Measurements from ENCODE around the gene EME1.

Gene EME1

DNA sequence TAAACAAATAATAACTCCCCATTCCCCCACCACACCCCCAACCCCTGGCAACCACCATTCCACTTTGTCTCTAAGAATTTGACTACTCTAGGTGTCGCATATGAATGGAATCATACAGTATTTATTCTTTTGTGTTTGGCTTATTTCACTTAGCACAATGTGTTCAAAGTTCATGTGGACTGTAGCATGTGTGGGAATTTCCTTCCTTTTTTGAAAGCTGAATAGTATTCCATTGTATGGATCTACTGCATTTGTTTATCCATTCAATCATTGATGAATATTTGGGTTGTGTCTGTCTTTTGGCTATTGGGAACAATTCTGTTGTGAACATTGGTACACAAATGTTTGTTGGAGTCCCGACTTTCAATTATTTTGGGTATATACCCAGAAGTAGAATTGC is 49.7 kb downstream of the EME1 start:
- no peak for TF ChIP-seq POLR2AphosphoS5 (IDR thresholded peaks at IDR 0.05; ENCODE audit: low read depth)
- TF ChIP-seq, protein P1, sequence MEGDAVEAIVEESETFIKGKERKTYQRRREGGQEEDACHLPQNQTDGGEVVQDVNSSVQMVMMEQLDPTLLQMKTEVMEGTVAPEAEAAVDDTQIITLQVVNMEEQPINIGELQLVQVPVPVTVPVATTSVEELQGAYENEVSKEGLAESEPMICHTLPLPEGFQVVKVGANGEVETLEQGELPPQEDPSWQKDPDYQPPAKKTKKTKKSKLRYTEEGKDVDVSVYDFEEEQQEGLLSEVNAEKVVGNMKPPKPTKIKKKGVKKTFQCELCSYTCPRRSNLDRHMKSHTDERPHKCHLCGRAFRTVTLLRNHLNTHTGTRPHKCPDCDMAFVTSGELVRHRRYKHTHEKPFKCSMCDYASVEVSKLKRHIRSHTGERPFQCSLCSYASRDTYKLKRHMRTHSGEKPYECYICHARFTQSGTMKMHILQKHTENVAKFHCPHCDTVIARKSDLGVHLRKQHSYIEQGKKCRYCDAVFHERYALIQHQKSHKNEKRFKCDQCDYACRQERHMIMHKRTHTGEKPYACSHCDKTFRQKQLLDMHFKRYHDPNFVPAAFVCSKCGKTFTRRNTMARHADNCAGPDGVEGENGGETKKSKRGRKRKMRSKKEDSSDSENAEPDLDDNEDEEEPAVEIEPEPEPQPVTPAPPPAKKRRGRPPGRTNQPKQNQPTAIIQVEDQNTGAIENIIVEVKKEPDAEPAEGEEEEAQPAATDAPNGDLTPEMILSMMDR (IDR thresholded peaks at IDR 0.05; ENCODE audit: insufficient read depth, low read length) = no peak
- TF ChIP-seq GABPA (IDR thresholded peaks at IDR 0.05; ENCODE audit: low read depth) = no peak
- TF ChIP-seq SPI1 (IDR thresholded peaks at IDR 0.05; ENCODE audit: borderline replicate concordance, low read depth) = no peak
- TF ChIP-seq, protein P2, sequence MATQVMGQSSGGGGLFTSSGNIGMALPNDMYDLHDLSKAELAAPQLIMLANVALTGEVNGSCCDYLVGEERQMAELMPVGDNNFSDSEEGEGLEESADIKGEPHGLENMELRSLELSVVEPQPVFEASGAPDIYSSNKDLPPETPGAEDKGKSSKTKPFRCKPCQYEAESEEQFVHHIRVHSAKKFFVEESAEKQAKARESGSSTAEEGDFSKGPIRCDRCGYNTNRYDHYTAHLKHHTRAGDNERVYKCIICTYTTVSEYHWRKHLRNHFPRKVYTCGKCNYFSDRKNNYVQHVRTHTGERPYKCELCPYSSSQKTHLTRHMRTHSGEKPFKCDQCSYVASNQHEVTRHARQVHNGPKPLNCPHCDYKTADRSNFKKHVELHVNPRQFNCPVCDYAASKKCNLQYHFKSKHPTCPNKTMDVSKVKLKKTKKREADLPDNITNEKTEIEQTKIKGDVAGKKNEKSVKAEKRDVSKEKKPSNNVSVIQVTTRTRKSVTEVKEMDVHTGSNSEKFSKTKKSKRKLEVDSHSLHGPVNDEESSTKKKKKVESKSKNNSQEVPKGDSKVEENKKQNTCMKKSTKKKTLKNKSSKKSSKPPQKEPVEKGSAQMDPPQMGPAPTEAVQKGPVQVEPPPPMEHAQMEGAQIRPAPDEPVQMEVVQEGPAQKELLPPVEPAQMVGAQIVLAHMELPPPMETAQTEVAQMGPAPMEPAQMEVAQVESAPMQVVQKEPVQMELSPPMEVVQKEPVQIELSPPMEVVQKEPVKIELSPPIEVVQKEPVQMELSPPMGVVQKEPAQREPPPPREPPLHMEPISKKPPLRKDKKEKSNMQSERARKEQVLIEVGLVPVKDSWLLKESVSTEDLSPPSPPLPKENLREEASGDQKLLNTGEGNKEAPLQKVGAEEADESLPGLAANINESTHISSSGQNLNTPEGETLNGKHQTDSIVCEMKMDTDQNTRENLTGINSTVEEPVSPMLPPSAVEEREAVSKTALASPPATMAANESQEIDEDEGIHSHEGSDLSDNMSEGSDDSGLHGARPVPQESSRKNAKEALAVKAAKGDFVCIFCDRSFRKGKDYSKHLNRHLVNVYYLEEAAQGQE (IDR thresholded peaks at IDR 0.05; ENCODE audit: insufficient replicate concordance, low read depth) = no peak
- H3K27ac ChIP-seq (replicated peaks) = no peak overlapping the region
- H3K27me3 ChIP-seq (ENCODE audit: insufficient read depth, poor library complexity, severe bottlenecking) = no peaks in the 10 kb centered on the region
- no peak overlapping the region for H3K4me3 ChIP-seq (replicated peaks; ENCODE audit: insufficient read depth, low read length)
- DNase-seq (ENCODE audit: low read depth in 1 of 2, low spot score in 1 of 2) = no peak

DNA sequence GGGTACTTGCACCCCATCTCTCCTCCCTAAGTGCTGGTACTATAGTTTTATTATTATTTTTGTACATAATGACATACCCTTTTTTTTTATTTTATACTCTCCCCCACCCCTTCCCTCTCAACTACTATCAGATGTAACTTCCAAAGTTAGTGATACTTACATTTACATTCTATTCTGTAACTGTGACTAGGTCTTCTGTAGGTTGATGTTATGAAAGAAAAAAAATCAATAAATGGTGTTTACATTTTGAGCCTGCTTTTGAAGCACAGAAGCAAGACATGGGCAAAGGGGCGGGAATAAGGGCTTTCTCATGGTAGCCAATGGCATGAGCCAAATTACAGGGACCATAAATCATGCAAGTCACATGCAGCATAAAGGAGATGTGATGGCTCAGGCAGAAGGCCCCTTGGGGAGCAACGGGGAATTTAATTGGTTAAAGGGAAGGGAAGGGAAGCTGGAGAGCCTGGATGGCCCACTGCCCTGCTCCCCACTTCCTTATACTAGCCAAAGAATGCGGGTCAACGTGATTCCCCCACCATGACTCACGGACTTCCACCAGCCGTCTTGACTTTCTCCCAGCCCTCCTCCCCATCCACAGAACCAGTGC is 50.6 kb downstream of the EME1 start:
- TF ChIP-seq, protein P2 (IDR thresholded peaks at IDR 0.05; ENCODE audit: insufficient replicate concordance, low read depth) = no peak
- TF ChIP-seq POLR2AphosphoS5 (IDR thresholded peaks at IDR 0.05; ENCODE audit: low read depth) (no peak), GABPA (IDR thresholded peaks at IDR 0.05; ENCODE audit: low read depth) (no peak), SPI1 (IDR thresholded peaks at IDR 0.05; ENCODE audit: borderline replicate concordance, low read depth) (no peak)
- TF ChIP-seq, protein P1 (IDR thresholded peaks at IDR 0.05; ENCODE audit: insufficient read depth, low read length) = no peak
- peak in 1 of 2 experiments; percentile 28 for DNase-seq (ENCODE audit: low read depth in 1 of 2, low spot score in 1 of 2)
- Histone ChIP-seq H3K27me3 (ENCODE audit: insufficient read depth, poor library complexity, severe bottlenecking) (no peaks in the 10 kb centered on the region), H3K4me3 (replicated peaks; ENCODE audit: insufficient read depth, low read length) (no peak overlapping the region), H3K27ac (replicated peaks) (no peak overlapping the region)

DNA sequence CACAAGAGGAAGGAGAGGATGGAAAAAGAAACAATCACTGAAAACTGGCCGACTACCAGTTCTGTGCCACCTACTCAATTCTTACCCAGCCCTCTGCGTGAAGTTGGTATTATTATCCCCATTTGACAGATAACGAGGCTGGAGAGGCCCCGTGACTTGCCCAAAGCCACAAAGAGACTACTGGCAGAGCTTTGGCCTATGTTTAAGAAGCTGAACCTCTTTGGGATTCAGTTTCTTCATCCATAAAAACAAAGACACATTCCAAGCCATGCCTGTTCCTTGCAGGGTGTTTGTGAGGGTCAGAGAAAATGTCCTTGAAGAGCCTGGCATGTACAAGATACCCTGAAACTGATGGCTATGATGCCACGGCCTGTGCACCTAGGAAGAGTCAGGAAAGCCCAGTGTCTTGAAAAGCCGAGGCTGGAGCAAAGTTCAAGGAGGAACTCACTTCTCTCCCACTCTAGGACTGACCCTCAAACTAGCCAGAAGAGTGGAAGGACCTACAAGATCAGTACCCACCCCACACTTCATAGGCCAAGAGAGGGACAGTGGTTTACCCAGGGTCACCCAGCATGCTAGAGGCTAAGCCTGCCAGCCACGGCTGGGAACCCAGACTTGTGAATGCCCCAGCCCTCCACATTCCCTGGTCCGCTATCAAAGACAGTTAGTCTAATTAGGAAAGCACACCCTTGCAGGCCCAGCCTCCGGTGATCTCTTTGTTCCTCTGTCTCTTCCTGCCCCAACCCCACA is 51.4 kb downstream of the EME1 start:
- DNase-seq (ENCODE audit: low read depth in 1 of 2, low spot score in 1 of 2) = no peak
- H3K27ac ChIP-seq (replicated peaks) = no peak overlapping the region
- no peaks in the 10 kb centered on the region for H3K27me3 ChIP-seq (ENCODE audit: insufficient read depth, poor library complexity, severe bottlenecking)
- TF ChIP-seq SPI1 (IDR thresholded peaks at IDR 0.05; ENCODE audit: borderline replicate concordance, low read depth) = no peak
- TF ChIP-seq, protein P1 (IDR thresholded peaks at IDR 0.05; ENCODE audit: insufficient read depth, low read length) = no peak
- no peak for TF ChIP-seq GABPA (IDR thresholded peaks at IDR 0.05; ENCODE audit: low read depth)
- TF ChIP-seq, protein P2 (IDR thresholded peaks at IDR 0.05; ENCODE audit: insufficient replicate concordance, low read depth) = no peak
- no peak for TF ChIP-seq POLR2AphosphoS5 (IDR thresholded peaks at IDR 0.05; ENCODE audit: low read depth)
- H3K4me3 ChIP-seq (replicated peaks; ENCODE audit: insufficient read depth, low read length) = no peak overlapping the region

Measured in HL-60 (cell line).